Left renal pelvis (tissue), 4 donors: ENCODE results near the gene MACROD1. TPM values are rescaled to one million over a fixed set of nuclear protein-coding genes. Genes with fewer than 3 reads are reported as not detected.

Experiments used
- DNase-seq, 4 donors: peaks; one replicate each; pipeline ENCODE4 v3.0.0-alpha.2; 2013; ENCODE audit warnings: low read depth in 4 of 4, low spot score in 3 of 4
- polyA plus RNA-seq, 4 donors: library from polyadenylated mRNA; unstranded; fragments of 120-200 nt; gene quantifications; one replicate each; pipeline ENCODE4 v1.2.1, GENCODE V29; 2013; ENCODE audit not compliant: insufficient read length in 4 of 4

MACROD1 gene
- polyA plus RNA-seq, 4 donors = 14.9 to 17.8 (median 15.3) TPM

- DNase-seq = no peak
These were observed 123.6 kb downstream of the MACROD1 start for GRCh38 chr11:64042301-64042700.

GRCh38 chr11:64041846-64042245 lies 124.1 kb downstream of the MACROD1 start:
- DNase-seq = no peak

GRCh38 chr11:64040684-64041322 lies 125.1 kb downstream of the MACROD1 start:
- no peak for DNase-seq

GRCh38 chr11:64039012-64039665 lies 126.8 kb downstream of the MACROD1 start:
- DNase-seq = no peak

GRCh38 chr11:64038500-64038899 lies 127.4 kb downstream of the MACROD1 start:
- no peak for DNase-seq

- DNase-seq = no peak
These were observed 128.8 kb downstream of the MACROD1 start for GRCh38 chr11:64037027-64037634.

- no peak for DNase-seq
These were observed 129.6 kb downstream of the MACROD1 start for GRCh38 chr11:64036087-64037026.

- no peak for DNase-seq
These were observed 130.3 kb downstream of the MACROD1 start, which contains the start of gene FLRT1 for GRCh38 chr11:64035576-64035975. Gene FLRT1, plus strand, starts transcription at chr11:64035931. Its CDS starts 80,337 bp downstream, at chr11:64116268.

- DNase-seq = no peak
These were observed 130.8 kb downstream of the MACROD1 start for GRCh38 chr11:64035081-64035524.

GRCh38 chr11:64034411-64034811 lies 131.5 kb downstream of the MACROD1 start:
- DNase-seq = no peak

- no peak for DNase-seq
These were observed 133.9 kb downstream of the MACROD1 start for GRCh38 chr11:64032050-64032449.

- no peak for DNase-seq
These were observed 134.9 kb downstream of the MACROD1 start for GRCh38 chr11:64031001-64031400.

GRCh38 chr11:64029773-64030172 lies 136.1 kb downstream of the MACROD1 start:
- no peak for DNase-seq

- DNase-seq = peak in 2 of 4 donors; percentile 53 to 63
These were observed 137.4 kb downstream of the MACROD1 start for GRCh38 chr11:64028398-64029115.

- DNase-seq = no peak
These were observed 138.1 kb downstream of the MACROD1 start for GRCh38 chr11:64027651-64028397.

- no peak for DNase-seq
These were observed 139.2 kb downstream of the MACROD1 start for GRCh38 chr11:64026575-64027205.

GRCh38 chr11:64025205-64025604 lies 140.7 kb downstream of the MACROD1 start:
- no peak for DNase-seq

- no peak for DNase-seq
These were observed 141.9 kb downstream of the MACROD1 start for GRCh38 chr11:64023712-64024710.
